GM23338 (cell line): ENCODE results near the gene TMEM167B. TPM values are rescaled to one million over a fixed set of nuclear protein-coding genes. Genes with fewer than 3 reads are reported as not detected.
"Not testable (repeated sequence)": the region's sequence is repeated elsewhere in the genome, so short reads cannot be mapped to it uniquely, and the experiment has no call there.

Experiments
- ATAC-seq: fragments of 200-7000 bp; cut with Tn5 transposase; 3 replicates; pipeline ENCODE4 v1.9.1; 2020
- DNase-seq: peaks from one replicate; pipeline ENCODE4 v3.0.0-alpha.2; 2015; ENCODE audit warnings: low spot score
- H2AFZ ChIP-seq: fragments of 200-600 bp; sonication (generic); 2 replicates; pipeline ENCODE4 v1.8.0; 2016; ENCODE audit warnings: antibody characterized with exemption, mild to moderate bottlenecking, moderate library complexity
- H3F3A ChIP-seq: fragments of 200-600 bp; sonication (generic); replicated peaks from 2 replicates; pipeline ENCODE4 v1.8.0; 2017; ENCODE audit warnings: antibody characterized with exemption, mixed run types, low read depth
- H3K27ac ChIP-seq: fragments of 200-600 bp; sonication (generic); 2 replicates; pipeline ENCODE4 v1.6.1; 2016; ENCODE audit warnings: low read depth
- H3K27me3 ChIP-seq: fragments of 200-600 bp; sonication (generic); 2 replicates; pipeline ENCODE4 v1.8.0; 2016; ENCODE audit warnings: mild to moderate bottlenecking, mixed run types, moderate library complexity; ENCODE audit not compliant: insufficient read depth
- H3K36me3 ChIP-seq: fragments of 200-600 bp; sonication (generic); 2 replicates; pipeline ENCODE4 v1.8.0; 2016; ENCODE audit warnings: mild to moderate bottlenecking; ENCODE audit not compliant: insufficient read depth
- H3K4me1 ChIP-seq: fragments of 200-600 bp; sonication (generic); 2 replicates; pipeline ENCODE4 v1.8.0; 2016; ENCODE audit warnings: mild to moderate bottlenecking, moderate library complexity; ENCODE audit not compliant: insufficient read depth
- H3K4me2 ChIP-seq: fragments of 200-600 bp; sonication (generic); 2 replicates; pipeline ENCODE4 v1.7.1; 2017; ENCODE audit warnings: mixed run types
- H3K4me3 ChIP-seq: fragments of 200-600 bp; sonication (generic); 2 replicates; pipeline ENCODE4 v1.6.1; 2016; ENCODE audit warnings: mixed run types
- H3K79me2 ChIP-seq: fragments of 200-600 bp; sonication (generic); replicated peaks from 2 replicates; pipeline ENCODE4 v1.8.0; 2017; ENCODE audit warnings: mild to moderate bottlenecking; ENCODE audit not compliant: insufficient read depth
- H3K9me2 ChIP-seq: fragments of 200-600 bp; sonication (generic); 2 replicates; pipeline ENCODE4 v1.8.0; 2017; ENCODE audit not compliant: insufficient read depth
- H4K20me1 ChIP-seq: fragments of 200-600 bp; sonication (generic); replicated peaks from 2 replicates; pipeline ENCODE4 v1.8.0; 2017; ENCODE audit warnings: mild to moderate bottlenecking; ENCODE audit not compliant: insufficient read depth
- H3K27ac Mint-ChIP-seq: 2 replicates; pipeline ENCODE4 v1.8.0; 2020; ENCODE audit warnings: inconsistent platforms, mild to moderate bottlenecking, moderate library complexity, mixed read lengths
- H3K27me3 Mint-ChIP-seq: 3 replicates; pipeline ENCODE4 v1.8.0; 2022; ENCODE audit warnings: low read depth, mild to moderate bottlenecking, moderate library complexity, mixed read lengths, inconsistent platforms; ENCODE audit not compliant: insufficient read depth, poor library complexity
- H3K36me3 Mint-ChIP-seq: 3 replicates; pipeline ENCODE4 v1.8.0; 2021; ENCODE audit warnings: low read depth, mild to moderate bottlenecking, inconsistent platforms, moderate library complexity, mixed read lengths
- H3K4me1 Mint-ChIP-seq: 3 replicates; pipeline ENCODE4 v1.8.0; 2020; ENCODE audit warnings: mild to moderate bottlenecking, inconsistent platforms, mixed read lengths
- H3K4me3 Mint-ChIP-seq: 3 replicates; pipeline ENCODE4 v1.8.0; 2021; ENCODE audit warnings: moderate library complexity, mild to moderate bottlenecking, inconsistent platforms, mixed read lengths
- H3K9me3 Mint-ChIP-seq: 3 replicates; pipeline ENCODE4 v1.8.0; 2020; ENCODE audit warnings: moderate library complexity, mild to moderate bottlenecking, inconsistent platforms, mixed read lengths
- CREB1 ChIP-seq: fragments of 250-450 bp; sonication (Bioruptor Pico); IDR thresholded peaks from 2 replicates; pipeline ENCODE4 v1.5.0; 2020; ENCODE audit warnings: low read depth, mild to moderate bottlenecking, moderate library complexity
- EZH2 ChIP-seq: fragments of 200-600 bp; sonication (generic); IDR thresholded peaks from one replicate; pipeline ENCODE4 v1.8.0; 2017; ENCODE audit warnings: antibody characterized with exemption, mild to moderate bottlenecking, low read depth; ENCODE audit not compliant: unreplicated experiment
- JUNB ChIP-seq: IDR thresholded peaks from one replicate; pipeline ENCODE4 v1.6.1; 2016; ENCODE audit warnings: antibody characterized with exemption; ENCODE audit not compliant: unreplicated experiment
- POLR2AphosphoS5 ChIP-seq: IDR thresholded peaks from 2 replicates; pipeline ENCODE4 v1.6.1; 2016; ENCODE audit warnings: antibody characterized with exemption, low read depth
- polyA plus RNA-seq: library from polyadenylated mRNA; unstranded; fragments of >200 nt; fragmentation: Nextera tagmentation; extraction: Ambion mirVana; gene quantifications from 2 replicates; pipeline ENCODE4 v1.2.1, GENCODE V29; 2016
- total RNA-seq: library from RNA; depleted of rRNA; stranded (reverse); fragments of >200 nt; shearing (Covaris generic); gene quantifications from 2 replicates; pipeline ENCODE4 v1.2.3, GENCODE V29; 2014
- TF ChIP-seq, protein P1 (sequence below), 2 experiments: fragments of 200-600 bp in 1 of 2; sonication (generic) in 1 of 2; conservative IDR thresholded peaks; 2 replicates each; pipeline versions ENCODE4 v1.5.1 to v1.6.1; 2016 to 2017; ENCODE audit warnings: antibody characterized with exemption in 2 of 2, low read depth in 2 of 2, mild to moderate bottlenecking in 2 of 2, moderate library complexity in 1 of 2
- TF ChIP-seq, protein P2 (sequence below): fragments of 250-450 bp; sonication (Bioruptor Pico); IDR thresholded peaks from 2 replicates; pipeline ENCODE4 v1.5.0; 2020; ENCODE audit warnings: mild to moderate bottlenecking, moderate library complexity
- TF ChIP-seq, protein P3 (sequence below): IDR thresholded peaks from one replicate; pipeline ENCODE4 v1.6.1; 2018; ENCODE audit warnings: antibody characterized with exemption; ENCODE audit not compliant: unreplicated experiment

Gene TMEM167B
- total and polyA plus RNA-seq, 2 experiments from 2014 or later = 9.8 to 10.7 TPM

DNA sequence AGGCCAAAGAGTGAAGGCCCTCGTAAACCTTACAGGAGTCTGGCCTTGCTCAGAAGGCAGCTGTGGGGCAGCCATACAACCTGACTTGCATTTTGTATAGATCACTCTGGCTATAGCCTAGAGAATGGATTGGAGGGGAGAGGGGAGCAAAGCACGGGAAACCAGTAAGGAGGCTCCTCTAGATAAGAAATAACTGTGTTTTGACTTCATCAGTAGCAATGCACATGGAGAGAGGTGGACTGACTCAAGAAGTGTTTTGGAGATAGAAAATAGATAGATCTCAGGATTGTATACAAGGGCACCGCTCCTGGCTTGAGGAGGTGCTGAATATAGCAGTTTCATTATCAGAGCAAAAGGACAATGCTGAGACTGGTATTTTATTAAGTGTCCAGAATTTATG, 49.8 kb downstream of the TMEM167B start (continued):
- TF ChIP-seq, protein P1, sequence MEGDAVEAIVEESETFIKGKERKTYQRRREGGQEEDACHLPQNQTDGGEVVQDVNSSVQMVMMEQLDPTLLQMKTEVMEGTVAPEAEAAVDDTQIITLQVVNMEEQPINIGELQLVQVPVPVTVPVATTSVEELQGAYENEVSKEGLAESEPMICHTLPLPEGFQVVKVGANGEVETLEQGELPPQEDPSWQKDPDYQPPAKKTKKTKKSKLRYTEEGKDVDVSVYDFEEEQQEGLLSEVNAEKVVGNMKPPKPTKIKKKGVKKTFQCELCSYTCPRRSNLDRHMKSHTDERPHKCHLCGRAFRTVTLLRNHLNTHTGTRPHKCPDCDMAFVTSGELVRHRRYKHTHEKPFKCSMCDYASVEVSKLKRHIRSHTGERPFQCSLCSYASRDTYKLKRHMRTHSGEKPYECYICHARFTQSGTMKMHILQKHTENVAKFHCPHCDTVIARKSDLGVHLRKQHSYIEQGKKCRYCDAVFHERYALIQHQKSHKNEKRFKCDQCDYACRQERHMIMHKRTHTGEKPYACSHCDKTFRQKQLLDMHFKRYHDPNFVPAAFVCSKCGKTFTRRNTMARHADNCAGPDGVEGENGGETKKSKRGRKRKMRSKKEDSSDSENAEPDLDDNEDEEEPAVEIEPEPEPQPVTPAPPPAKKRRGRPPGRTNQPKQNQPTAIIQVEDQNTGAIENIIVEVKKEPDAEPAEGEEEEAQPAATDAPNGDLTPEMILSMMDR (conservative IDR thresholded peaks at IDR 0.05; ENCODE audit: low read depth in 2 of 2) = no peak
- no peak for TF ChIP-seq CREB1
- TF ChIP-seq EZH2 = no peak
- TF ChIP-seq, protein P2, sequence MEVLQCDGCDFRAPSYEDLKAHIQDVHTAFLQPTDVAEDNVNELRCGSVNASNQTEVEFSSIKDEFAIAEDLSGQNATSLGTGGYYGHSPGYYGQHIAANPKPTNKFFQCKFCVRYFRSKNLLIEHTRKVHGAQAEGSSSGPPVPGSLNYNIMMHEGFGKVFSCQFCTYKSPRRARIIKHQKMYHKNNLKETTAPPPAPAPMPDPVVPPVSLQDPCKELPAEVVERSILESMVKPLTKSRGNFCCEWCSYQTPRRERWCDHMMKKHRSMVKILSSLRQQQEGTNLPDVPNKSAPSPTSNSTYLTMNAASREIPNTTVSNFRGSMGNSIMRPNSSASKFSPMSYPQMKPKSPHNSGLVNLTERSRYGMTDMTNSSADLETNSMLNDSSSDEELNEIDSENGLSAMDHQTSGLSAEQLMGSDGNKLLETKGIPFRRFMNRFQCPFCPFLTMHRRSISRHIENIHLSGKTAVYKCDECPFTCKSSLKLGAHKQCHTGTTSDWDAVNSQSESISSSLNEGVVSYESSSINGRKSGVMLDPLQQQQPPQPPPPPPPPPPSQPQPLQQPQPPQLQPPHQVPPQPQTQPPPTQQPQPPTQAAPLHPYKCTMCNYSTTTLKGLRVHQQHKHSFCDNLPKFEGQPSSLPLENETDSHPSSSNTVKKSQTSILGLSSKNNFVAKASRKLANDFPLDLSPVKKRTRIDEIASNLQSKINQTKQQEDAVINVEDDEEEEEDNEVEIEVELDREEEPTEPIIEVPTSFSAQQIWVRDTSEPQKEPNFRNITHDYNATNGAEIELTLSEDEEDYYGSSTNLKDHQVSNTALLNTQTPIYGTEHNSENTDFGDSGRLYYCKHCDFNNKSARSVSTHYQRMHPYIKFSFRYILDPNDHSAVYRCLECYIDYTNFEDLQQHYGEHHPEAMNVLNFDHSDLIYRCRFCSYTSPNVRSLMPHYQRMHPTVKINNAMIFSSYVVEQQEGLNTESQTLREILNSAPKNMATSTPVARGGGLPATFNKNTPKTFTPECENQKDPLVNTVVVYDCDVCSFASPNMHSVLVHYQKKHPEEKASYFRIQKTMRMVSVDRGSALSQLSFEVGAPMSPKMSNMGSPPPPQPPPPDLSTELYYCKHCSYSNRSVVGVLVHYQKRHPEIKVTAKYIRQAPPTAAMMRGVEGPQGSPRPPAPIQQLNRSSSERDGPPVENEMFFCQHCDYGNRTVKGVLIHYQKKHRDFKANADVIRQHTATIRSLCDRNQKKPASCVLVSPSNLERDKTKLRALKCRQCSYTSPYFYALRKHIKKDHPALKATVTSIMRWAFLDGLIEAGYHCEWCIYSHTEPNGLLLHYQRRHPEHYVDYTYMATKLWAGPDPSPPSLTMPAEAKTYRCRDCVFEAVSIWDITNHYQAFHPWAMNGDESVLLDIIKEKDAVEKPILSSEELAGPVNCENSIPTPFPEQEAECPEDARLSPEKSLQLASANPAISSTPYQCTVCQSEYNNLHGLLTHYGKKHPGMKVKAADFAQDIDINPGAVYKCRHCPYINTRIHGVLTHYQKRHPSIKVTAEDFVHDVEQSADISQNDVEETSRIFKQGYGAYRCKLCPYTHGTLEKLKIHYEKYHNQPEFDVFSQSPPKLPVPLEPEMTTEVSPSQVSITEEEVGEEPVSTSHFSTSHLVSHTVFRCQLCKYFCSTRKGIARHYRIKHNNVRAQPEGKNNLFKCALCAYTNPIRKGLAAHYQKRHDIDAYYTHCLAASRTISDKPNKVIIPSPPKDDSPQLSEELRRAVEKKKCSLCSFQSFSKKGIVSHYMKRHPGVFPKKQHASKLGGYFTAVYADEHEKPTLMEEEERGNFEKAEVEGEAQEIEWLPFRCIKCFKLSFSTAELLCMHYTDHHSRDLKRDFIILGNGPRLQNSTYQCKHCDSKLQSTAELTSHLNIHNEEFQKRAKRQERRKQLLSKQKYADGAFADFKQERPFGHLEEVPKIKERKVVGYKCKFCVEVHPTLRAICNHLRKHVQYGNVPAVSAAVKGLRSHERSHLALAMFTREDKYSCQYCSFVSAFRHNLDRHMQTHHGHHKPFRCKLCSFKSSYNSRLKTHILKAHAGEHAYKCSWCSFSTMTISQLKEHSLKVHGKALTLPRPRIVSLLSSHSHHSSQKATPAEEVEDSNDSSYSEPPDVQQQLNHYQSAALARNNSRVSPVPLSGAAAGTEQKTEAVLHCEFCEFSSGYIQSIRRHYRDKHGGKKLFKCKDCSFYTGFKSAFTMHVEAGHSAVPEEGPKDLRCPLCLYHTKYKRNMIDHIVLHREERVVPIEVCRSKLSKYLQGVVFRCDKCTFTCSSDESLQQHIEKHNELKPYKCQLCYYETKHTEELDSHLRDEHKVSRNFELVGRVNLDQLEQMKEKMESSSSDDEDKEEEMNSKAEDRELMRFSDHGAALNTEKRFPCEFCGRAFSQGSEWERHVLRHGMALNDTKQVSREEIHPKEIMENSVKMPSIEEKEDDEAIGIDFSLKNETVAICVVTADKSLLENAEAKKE (CRISPR knock-in tag) = no peak

DNA sequence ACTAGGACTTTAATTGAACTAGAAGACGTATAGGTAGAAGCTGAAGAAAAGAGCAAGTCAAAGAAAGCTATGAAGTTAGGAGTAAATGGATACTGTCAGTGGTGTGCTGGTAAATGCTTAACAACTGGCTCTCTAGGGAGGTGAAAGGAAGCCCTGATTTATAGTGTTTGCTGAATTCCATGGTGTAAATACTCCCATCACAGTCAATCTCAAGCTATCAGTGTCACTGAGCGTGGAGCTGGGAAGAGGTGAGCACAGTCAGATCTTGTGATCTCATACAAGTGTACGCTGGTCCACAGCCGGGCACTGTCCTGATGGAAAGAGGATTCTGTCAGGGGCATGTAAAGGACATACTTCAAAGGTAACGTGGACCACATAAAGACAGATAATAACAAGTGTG, 51.7 kb downstream of the TMEM167B start:
- no peaks in the 10 kb centered on the region for H3K27me3 ChIP-seq
- H3K27ac Mint-ChIP-seq = no peak overlapping the region
- TF ChIP-seq, protein P3, sequence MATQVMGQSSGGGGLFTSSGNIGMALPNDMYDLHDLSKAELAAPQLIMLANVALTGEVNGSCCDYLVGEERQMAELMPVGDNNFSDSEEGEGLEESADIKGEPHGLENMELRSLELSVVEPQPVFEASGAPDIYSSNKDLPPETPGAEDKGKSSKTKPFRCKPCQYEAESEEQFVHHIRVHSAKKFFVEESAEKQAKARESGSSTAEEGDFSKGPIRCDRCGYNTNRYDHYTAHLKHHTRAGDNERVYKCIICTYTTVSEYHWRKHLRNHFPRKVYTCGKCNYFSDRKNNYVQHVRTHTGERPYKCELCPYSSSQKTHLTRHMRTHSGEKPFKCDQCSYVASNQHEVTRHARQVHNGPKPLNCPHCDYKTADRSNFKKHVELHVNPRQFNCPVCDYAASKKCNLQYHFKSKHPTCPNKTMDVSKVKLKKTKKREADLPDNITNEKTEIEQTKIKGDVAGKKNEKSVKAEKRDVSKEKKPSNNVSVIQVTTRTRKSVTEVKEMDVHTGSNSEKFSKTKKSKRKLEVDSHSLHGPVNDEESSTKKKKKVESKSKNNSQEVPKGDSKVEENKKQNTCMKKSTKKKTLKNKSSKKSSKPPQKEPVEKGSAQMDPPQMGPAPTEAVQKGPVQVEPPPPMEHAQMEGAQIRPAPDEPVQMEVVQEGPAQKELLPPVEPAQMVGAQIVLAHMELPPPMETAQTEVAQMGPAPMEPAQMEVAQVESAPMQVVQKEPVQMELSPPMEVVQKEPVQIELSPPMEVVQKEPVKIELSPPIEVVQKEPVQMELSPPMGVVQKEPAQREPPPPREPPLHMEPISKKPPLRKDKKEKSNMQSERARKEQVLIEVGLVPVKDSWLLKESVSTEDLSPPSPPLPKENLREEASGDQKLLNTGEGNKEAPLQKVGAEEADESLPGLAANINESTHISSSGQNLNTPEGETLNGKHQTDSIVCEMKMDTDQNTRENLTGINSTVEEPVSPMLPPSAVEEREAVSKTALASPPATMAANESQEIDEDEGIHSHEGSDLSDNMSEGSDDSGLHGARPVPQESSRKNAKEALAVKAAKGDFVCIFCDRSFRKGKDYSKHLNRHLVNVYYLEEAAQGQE = no peak
- TF ChIP-seq JUNB (no peak), POLR2AphosphoS5 (no peak)
- H2AFZ ChIP-seq = no peak overlapping the region
- no peaks in the 10 kb centered on the region for H3K9me2 ChIP-seq
- H3K4me1 ChIP-seq = no peaks in the 10 kb centered on the region
- H3K4me3 Mint-ChIP-seq = no peak overlapping the region
- no peaks in the 10 kb centered on the region for H3K36me3 Mint-ChIP-seq
- no peaks in the 10 kb centered on the region for H3K36me3 ChIP-seq
- no peaks in the 10 kb centered on the region for H4K20me1 ChIP-seq
- H3K4me1 Mint-ChIP-seq = no peaks in the 10 kb centered on the region
- H3K9me3 Mint-ChIP-seq = no peaks in the 10 kb centered on the region
- H3K27ac ChIP-seq = no peak overlapping the region
- DNase-seq = no peak
- H3K4me2 ChIP-seq = no peak overlapping the region
- no peaks in the 10 kb centered on the region for H3K79me2 ChIP-seq
- H3K4me3 ChIP-seq = no peak overlapping the region
- no peaks in the 10 kb centered on the region for H3K27me3 Mint-ChIP-seq
- ATAC-seq = no peak
- H3F3A ChIP-seq = no peaks in the 10 kb centered on the region

DNA sequence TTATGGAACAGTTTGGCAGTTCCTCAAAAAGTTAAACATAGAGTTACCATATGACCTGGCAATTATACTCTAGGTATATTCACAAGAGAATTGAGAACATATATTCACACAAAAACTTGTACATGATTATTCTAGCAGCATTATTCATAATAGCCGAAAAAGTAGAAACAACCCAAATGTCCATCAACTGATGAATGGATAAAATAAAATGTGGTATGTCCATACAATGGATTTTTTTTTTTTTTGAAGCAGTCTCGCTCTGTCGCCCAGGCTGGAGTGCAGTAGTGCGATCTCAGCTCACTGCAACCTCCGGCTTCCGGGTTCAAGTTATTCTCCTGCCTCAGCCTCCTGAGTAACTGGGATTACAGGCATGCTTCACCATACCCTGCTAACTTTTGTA, 52.2 kb downstream of the TMEM167B start:
- H4K20me1 ChIP-seq, H3K27ac ChIP-seq, H3K4me3 Mint-ChIP-seq, DNase-seq, H3K9me3 Mint-ChIP-seq, H3K27me3 ChIP-seq, H3K4me1 Mint-ChIP-seq, H3K9me2 ChIP-seq, ATAC-seq, H3K36me3 ChIP-seq, H3K79me2 ChIP-seq, H3K4me1 ChIP-seq, H3K27ac Mint-ChIP-seq, H3K4me2 ChIP-seq, H3F3A ChIP-seq, H3K4me3 ChIP-seq, H3K36me3 Mint-ChIP-seq, H2AFZ ChIP-seq, H3K27me3 Mint-ChIP-seq: not testable (repeated sequence)
